ENCODE measurements around the gene UBQLN4. TPM values are rescaled to one million over a fixed set of nuclear protein-coding genes. Genes with fewer than 3 reads are reported as not detected.

Gene UBQLN4
- total and polyA plus RNA-seq, 4 donors = 7.4 to 17.8 (median 11.3) TPM

DNA sequence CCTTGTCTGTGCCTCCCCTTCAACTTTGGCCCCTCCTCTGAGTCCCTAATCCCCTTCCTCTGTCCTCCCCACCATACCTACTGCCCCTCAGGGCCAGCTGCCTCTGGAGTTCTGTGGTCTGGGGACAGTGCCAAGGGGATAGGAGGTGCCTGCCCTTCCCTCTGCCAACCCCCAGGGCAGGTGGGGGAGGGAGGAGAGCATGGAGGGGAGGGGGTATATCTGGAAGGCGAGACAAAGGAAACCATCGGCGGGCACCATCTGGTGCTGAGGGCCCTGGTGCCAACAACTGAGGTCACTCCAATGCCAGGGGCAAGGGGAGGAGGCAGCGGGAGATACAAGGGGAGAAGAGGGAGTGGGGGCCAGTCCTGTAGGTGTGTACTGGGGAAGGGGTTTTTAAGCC, 16.9 kb upstream of the UBQLN4 start:
- Histone ChIP-seq H3K27ac (ENCODE audit: low read depth in 1 of 2, low read length in 2 of 2) (peak overlapping the region; percentile 78 to 86), H3K27me3 (ENCODE audit: control insufficient read depth in 4 of 4, insufficient read depth in 4 of 4, low read length in 3 of 4) (no peaks in the 10 kb centered on the region), H3K4me3 (ENCODE audit: low read depth in 1 of 3, low read length in 3 of 3) (peak overlapping the region in 1 of 3 donors; percentile 15), H3K36me3 (ENCODE audit: control insufficient read depth in 4 of 4, insufficient read depth in 3 of 4, low read depth in 1 of 4, low read length in 3 of 4) (no peaks in the 10 kb centered on the region), H3K4me1 (ENCODE audit: control insufficient read depth in 4 of 4, insufficient read depth in 4 of 4, low read length in 3 of 4) (peaks cover 10 to 32% (median 24%) of the 10 kb centered on the region in 4 donors), H3K9me3 (ENCODE audit: control insufficient read depth in 4 of 4, low read length in 3 of 4) (no peaks in the 10 kb centered on the region), H3K9ac (ENCODE audit: low read depth in 1 of 2, low read length in 2 of 2) (peak overlapping the region in 1 of 2 donors; percentile 50)
- TF ChIP-seq, protein P1, sequence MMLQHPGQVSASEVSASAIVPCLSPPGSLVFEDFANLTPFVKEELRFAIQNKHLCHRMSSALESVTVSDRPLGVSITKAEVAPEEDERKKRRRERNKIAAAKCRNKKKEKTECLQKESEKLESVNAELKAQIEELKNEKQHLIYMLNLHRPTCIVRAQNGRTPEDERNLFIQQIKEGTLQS (IDR thresholded peaks at IDR 0.05) = no peak
- TF ChIP-seq EGR1 (IDR thresholded peaks at IDR 0.05; ENCODE audit: low read depth in 2 of 2) (no peak), YY1 (IDR thresholded peaks at IDR 0.05) (no peak), GABPA (IDR thresholded peaks at IDR 0.05 in 1 of 2, conservative IDR thresholded peaks at IDR 0.05 in 1 of 2) (no peak), FOXA2 (IDR thresholded peaks at IDR 0.05) (no peak), HNF4A (conservative IDR thresholded peaks at IDR 0.05) (no peak), FOXA1 (IDR thresholded peaks at IDR 0.05) (no peak)
- TF ChIP-seq, protein P2, sequence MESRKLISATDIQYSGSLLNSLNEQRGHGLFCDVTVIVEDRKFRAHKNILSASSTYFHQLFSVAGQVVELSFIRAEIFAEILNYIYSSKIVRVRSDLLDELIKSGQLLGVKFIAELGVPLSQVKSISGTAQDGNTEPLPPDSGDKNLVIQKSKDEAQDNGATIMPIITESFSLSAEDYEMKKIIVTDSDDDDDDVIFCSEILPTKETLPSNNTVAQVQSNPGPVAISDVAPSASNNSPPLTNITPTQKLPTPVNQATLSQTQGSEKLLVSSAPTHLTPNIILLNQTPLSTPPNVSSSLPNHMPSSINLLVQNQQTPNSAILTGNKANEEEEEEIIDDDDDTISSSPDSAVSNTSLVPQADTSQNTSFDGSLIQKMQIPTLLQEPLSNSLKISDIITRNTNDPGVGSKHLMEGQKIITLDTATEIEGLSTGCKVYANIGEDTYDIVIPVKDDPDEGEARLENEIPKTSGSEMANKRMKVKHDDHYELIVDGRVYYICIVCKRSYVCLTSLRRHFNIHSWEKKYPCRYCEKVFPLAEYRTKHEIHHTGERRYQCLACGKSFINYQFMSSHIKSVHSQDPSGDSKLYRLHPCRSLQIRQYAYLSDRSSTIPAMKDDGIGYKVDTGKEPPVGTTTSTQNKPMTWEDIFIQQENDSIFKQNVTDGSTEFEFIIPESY (IDR thresholded peaks at IDR 0.05) = no peak
- TF ChIP-seq, protein P3, sequence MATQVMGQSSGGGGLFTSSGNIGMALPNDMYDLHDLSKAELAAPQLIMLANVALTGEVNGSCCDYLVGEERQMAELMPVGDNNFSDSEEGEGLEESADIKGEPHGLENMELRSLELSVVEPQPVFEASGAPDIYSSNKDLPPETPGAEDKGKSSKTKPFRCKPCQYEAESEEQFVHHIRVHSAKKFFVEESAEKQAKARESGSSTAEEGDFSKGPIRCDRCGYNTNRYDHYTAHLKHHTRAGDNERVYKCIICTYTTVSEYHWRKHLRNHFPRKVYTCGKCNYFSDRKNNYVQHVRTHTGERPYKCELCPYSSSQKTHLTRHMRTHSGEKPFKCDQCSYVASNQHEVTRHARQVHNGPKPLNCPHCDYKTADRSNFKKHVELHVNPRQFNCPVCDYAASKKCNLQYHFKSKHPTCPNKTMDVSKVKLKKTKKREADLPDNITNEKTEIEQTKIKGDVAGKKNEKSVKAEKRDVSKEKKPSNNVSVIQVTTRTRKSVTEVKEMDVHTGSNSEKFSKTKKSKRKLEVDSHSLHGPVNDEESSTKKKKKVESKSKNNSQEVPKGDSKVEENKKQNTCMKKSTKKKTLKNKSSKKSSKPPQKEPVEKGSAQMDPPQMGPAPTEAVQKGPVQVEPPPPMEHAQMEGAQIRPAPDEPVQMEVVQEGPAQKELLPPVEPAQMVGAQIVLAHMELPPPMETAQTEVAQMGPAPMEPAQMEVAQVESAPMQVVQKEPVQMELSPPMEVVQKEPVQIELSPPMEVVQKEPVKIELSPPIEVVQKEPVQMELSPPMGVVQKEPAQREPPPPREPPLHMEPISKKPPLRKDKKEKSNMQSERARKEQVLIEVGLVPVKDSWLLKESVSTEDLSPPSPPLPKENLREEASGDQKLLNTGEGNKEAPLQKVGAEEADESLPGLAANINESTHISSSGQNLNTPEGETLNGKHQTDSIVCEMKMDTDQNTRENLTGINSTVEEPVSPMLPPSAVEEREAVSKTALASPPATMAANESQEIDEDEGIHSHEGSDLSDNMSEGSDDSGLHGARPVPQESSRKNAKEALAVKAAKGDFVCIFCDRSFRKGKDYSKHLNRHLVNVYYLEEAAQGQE (IDR thresholded peaks at IDR 0.05) = no peak
- 42% methylated on average over 4 of the region's 4 CpGs for WGBS
- no peak for DNase-seq (ENCODE audit: low spot score)

DNA sequence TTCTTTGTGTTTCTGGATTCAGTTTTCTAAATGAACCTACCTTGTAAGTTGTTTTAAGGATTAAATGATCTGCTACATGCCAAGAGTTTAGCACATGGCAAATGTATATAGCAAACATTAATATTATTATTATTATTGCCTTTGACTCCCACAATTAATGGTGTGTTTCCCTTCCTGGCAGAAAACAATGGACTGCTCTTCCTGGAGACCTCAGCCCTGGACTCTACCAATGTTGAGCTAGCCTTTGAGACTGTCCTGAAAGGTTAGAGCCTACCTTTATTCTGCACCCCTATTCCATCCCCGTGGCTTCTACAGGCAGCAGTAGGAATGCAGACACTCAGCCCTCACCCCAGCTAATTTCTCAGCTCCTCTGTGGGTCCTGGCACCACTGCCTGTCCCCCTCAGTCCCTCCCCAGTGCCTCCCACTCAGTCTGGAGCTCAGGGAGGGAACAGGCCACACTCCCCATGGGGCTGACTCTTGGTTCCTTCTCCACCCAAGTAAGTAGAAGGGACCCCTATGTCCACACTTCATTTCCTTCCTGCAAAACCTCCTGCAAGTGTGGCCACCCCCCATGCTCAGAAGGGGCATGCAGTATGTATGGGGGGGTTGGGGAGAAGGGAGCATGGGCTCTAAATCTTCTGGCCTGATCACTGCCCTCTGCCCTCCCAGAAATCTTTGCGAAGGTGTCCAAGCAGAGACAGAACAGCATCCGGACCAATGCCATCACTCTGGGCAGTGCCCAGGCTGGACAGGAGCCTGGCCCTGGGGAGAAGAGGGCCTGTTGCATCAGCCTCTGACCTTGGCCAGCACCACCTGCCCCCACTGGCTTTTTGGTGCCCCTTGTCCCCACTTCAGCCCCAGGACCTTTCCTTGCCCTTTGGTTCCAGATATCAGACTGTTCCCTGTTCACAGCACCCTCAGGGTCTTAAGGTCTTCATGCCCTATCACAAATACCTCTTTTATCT, 16.2 kb upstream of the UBQLN4 start:
- Histone ChIP-seq H3K9ac (ENCODE audit: low read depth in 1 of 2, low read length in 2 of 2) (no peak overlapping the region), H3K27ac (ENCODE audit: low read depth in 1 of 2, low read length in 2 of 2) (peak overlapping the region; percentile 78 to 86), H3K9me3 (ENCODE audit: control insufficient read depth in 4 of 4, low read length in 3 of 4) (no peaks in the 10 kb centered on the region), H3K4me3 (ENCODE audit: low read depth in 1 of 3, low read length in 3 of 3) (peak overlapping the region in 1 of 3 donors; percentile 15), H3K4me1 (ENCODE audit: control insufficient read depth in 4 of 4, insufficient read depth in 4 of 4, low read length in 3 of 4) (peaks cover 8 to 25% (median 17%) of the 10 kb centered on the region in 4 donors), H3K36me3 (ENCODE audit: control insufficient read depth in 4 of 4, insufficient read depth in 3 of 4, low read depth in 1 of 4, low read length in 3 of 4) (no peaks in the 10 kb centered on the region), H3K27me3 (ENCODE audit: control insufficient read depth in 4 of 4, insufficient read depth in 4 of 4, low read length in 3 of 4) (no peaks in the 10 kb centered on the region)
- no peak for DNase-seq (ENCODE audit: low spot score)
- WGBS = 53% methylated on average over 3 of the region's 3 CpGs
- TF ChIP-seq SP1 (IDR thresholded peaks at IDR 0.05) (peak; percentile 88), FOXA2 (IDR thresholded peaks at IDR 0.05) (peak; percentile 48), HNF4G (IDR thresholded peaks at IDR 0.05) (peak; percentile 67), HNF4A (conservative IDR thresholded peaks at IDR 0.05) (peak; percentile 95 to 98), EGR1 (IDR thresholded peaks at IDR 0.05; ENCODE audit: low read depth in 2 of 2) (peak in 1 of 2 donors; percentile 30), YY1 (IDR thresholded peaks at IDR 0.05) (peak; percentile 78), RAD21 (IDR thresholded peaks at IDR 0.05) (peak; percentile 39 to 46), RXRA (IDR thresholded peaks at IDR 0.05) (peak; percentile 96 to 99)
- TF ChIP-seq, protein P4, sequence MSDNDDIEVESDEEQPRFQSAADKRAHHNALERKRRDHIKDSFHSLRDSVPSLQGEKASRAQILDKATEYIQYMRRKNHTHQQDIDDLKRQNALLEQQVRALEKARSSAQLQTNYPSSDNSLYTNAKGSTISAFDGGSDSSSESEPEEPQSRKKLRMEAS (IDR thresholded peaks at IDR 0.05) = peak; percentile 84
- TF ChIP-seq, protein P5, sequence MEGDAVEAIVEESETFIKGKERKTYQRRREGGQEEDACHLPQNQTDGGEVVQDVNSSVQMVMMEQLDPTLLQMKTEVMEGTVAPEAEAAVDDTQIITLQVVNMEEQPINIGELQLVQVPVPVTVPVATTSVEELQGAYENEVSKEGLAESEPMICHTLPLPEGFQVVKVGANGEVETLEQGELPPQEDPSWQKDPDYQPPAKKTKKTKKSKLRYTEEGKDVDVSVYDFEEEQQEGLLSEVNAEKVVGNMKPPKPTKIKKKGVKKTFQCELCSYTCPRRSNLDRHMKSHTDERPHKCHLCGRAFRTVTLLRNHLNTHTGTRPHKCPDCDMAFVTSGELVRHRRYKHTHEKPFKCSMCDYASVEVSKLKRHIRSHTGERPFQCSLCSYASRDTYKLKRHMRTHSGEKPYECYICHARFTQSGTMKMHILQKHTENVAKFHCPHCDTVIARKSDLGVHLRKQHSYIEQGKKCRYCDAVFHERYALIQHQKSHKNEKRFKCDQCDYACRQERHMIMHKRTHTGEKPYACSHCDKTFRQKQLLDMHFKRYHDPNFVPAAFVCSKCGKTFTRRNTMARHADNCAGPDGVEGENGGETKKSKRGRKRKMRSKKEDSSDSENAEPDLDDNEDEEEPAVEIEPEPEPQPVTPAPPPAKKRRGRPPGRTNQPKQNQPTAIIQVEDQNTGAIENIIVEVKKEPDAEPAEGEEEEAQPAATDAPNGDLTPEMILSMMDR (IDR thresholded peaks at IDR 0.05; ENCODE audit: low read depth, low read length, missing input control) = no peak
- TF ChIP-seq, protein P2 (IDR thresholded peaks at IDR 0.05) = peak; percentile 86
- TF ChIP-seq, protein P3 (IDR thresholded peaks at IDR 0.05) = peak; percentile 75

Measured in liver (tissue), 9 donors.